Mucosa of rectum (tissue), 2 donors: Measurements from ENCODE around the gene SHROOM2.
"Not testable (repeated sequence)": the region's sequence is repeated elsewhere in the genome, so short reads cannot be mapped to it uniquely, and the experiment has no call there.

Experiments used
- H3K27ac ChIP-seq, 2 donors: one replicate each; pipeline ENCODE4 v1.7.0; 2013; ENCODE audit warnings: inconsistent platforms in 2 of 2, low read depth in 2 of 2, low read length in 2 of 2
- H3K27me3 ChIP-seq, 2 donors: one replicate each; pipeline ENCODE4 v1.7.0; 2013; ENCODE audit warnings: low read length in 2 of 2; ENCODE audit not compliant: control insufficient read depth in 2 of 2, insufficient read depth in 2 of 2
- H3K36me3 ChIP-seq, 2 donors: one replicate each; pipeline ENCODE4 v1.7.0; 2013; ENCODE audit warnings: low read length in 2 of 2; ENCODE audit not compliant: control insufficient read depth in 2 of 2, insufficient read depth in 2 of 2
- H3K4me1 ChIP-seq, 2 donors: one replicate each; pipeline ENCODE4 v1.7.0; 2013; ENCODE audit warnings: low read length in 2 of 2, mild to moderate bottlenecking in 1 of 2; ENCODE audit not compliant: control insufficient read depth in 2 of 2, insufficient read depth in 2 of 2
- H3K4me3 ChIP-seq, 2 donors: one replicate each; pipeline ENCODE4 v1.7.0; 2013; ENCODE audit warnings: low read length in 2 of 2
- H3K9ac ChIP-seq, 2 donors: one replicate each; pipeline ENCODE4 v1.7.0; 2013; ENCODE audit warnings: low read length in 2 of 2, low read depth in 1 of 2, mild to moderate bottlenecking in 1 of 2
- H3K9me3 ChIP-seq, 2 donors: one replicate each; pipeline ENCODE4 v1.7.0; 2013; ENCODE audit warnings: low read length in 2 of 2; ENCODE audit not compliant: control insufficient read depth in 2 of 2
- donor health status: healthy.
- donor health status: Normal muscosa, but diverticular disease.

SHROOM2 gene

GRCh38 chrX:9758021-9758638 lies 28.1 kb upstream of the SHROOM2 start:
- H3K9me3 ChIP-seq, result no peaks in the 10 kb centered on the region
- H3K27ac ChIP-seq, result no peak overlapping the region

GRCh38 chrX:9759337-9759736 lies 26.9 kb upstream of the SHROOM2 start:
- Histone ChIP-seq H3K9me3 (no peaks in the 10 kb centered on the region), H3K4me3 (no peak overlapping the region), H3K27ac (no peak overlapping the region), H3K36me3 (no peaks in the 10 kb centered on the region), H3K27me3 (no peaks in the 10 kb centered on the region), H3K9ac (no peak overlapping the region), H3K4me1 (no peaks in the 10 kb centered on the region)

More at GRCh38 chrX:9758021-9758638, 28.1 kb upstream of the SHROOM2 start:
- Histone ChIP-seq H3K9ac (no peak overlapping the region), H3K27me3 (no peaks in the 10 kb centered on the region), H3K4me1 (no peaks in the 10 kb centered on the region), H3K36me3 (no peaks in the 10 kb centered on the region), H3K4me3 (no peak overlapping the region)

GRCh38 chrX:9765072-9765736 lies 21.0 kb upstream of the SHROOM2 start:
- Histone ChIP-seq H3K9ac (no peak overlapping the region), H3K27me3 (no peaks in the 10 kb centered on the region), H3K4me3 (no peak overlapping the region), H3K9me3 (no peaks in the 10 kb centered on the region), H3K4me1 (no peaks in the 10 kb centered on the region), H3K36me3 (no peaks in the 10 kb centered on the region), H3K27ac (no peak overlapping the region)

- Histone ChIP-seq H3K4me3 (no peak within 1 kb of the TSS), H3K36me3 (no peaks in the 10 kb centered on the region), H3K27me3 (no peaks in the 10 kb centered on the region), H3K9me3 (no peaks in the 10 kb centered on the region), H3K9ac (no peak within 1 kb of the TSS), H3K4me1 (no peaks in the 10 kb centered on the region), H3K27ac (no peak within 1 kb of the TSS)
These were observed 20.5 kb upstream of the SHROOM2 start, which contains the start of gene GPR143 for GRCh38 chrX:9765737-9766097. TSS of gene GPR143 (minus strand) at chrX:9765847. CDS start at chrX:9765817, 30 bp downstream.

- Histone ChIP-seq H3K9ac (no peak overlapping the region), H3K27me3 (no peaks in the 10 kb centered on the region), H3K27ac (no peak overlapping the region), H3K4me1 (no peaks in the 10 kb centered on the region), H3K9me3 (no peaks in the 10 kb centered on the region), H3K4me3 (no peak overlapping the region), H3K36me3 (no peaks in the 10 kb centered on the region)
These were observed 18.9 kb upstream of the SHROOM2 start for GRCh38 chrX:9767375-9767774.

- not testable (repeated sequence) for H3K9ac ChIP-seq, H3K27ac ChIP-seq, H3K4me3 ChIP-seq, H3K36me3 ChIP-seq, H3K9me3 ChIP-seq, H3K27me3 ChIP-seq, H3K4me1 ChIP-seq
These were observed 17.8 kb upstream of the SHROOM2 start for GRCh38 chrX:9768321-9768839.

- Histone ChIP-seq H3K4me3 (no peak overlapping the region), H3K9ac (no peak overlapping the region), H3K27me3 (peaks cover 0 to under 1% of the 10 kb centered on the region in 2 donors), H3K27ac (no peak overlapping the region), H3K4me1 (no peaks in the 10 kb centered on the region), H3K36me3 (no peaks in the 10 kb centered on the region), H3K9me3 (no peaks in the 10 kb centered on the region)
These were observed 15.9 kb upstream of the SHROOM2 start for GRCh38 chrX:9770319-9770718.

GRCh38 chrX:9772943-9773342 lies 13.3 kb upstream of the SHROOM2 start:
- no peak overlapping the region for H3K27ac ChIP-seq
- H3K9ac ChIP-seq, result no peak overlapping the region
- H3K36me3 ChIP-seq, result no peaks in the 10 kb centered on the region
- no peaks in the 10 kb centered on the region for H3K9me3 ChIP-seq
- peaks cover 0 to 3% of the 10 kb centered on the region in 2 donors for H3K27me3 ChIP-seq
- no peak overlapping the region for H3K4me3 ChIP-seq
- H3K4me1 ChIP-seq, result no peaks in the 10 kb centered on the region

- Histone ChIP-seq H3K36me3 (no peaks in the 10 kb centered on the region), H3K27ac (no peak overlapping the region), H3K4me1 (no peaks in the 10 kb centered on the region), H3K9ac (no peak overlapping the region), H3K4me3 (no peak overlapping the region), H3K27me3 (peaks cover 0 to 3% of the 10 kb centered on the region in 2 donors), H3K9me3 (no peaks in the 10 kb centered on the region)
These were observed 10.3 kb upstream of the SHROOM2 start for GRCh38 chrX:9775930-9776329.

GRCh38 chrX:9781941-9782340 lies 4.3 kb upstream of the SHROOM2 start:
- H3K27me3 ChIP-seq, result peaks cover 0 to 2% of the 10 kb centered on the region in 2 donors
- no peaks in the 10 kb centered on the region for H3K9me3 ChIP-seq
- no peaks in the 10 kb centered on the region for H3K4me1 ChIP-seq
- no peak overlapping the region for H3K9ac ChIP-seq
- H3K27ac ChIP-seq, result no peak overlapping the region
- no peak overlapping the region for H3K4me3 ChIP-seq
- no peaks in the 10 kb centered on the region for H3K36me3 ChIP-seq
